ENCODE data around the gene NCKAP1.
"Not testable (repeated sequence)": the region's sequence is repeated elsewhere in the genome, so short reads cannot be mapped to it uniquely, and the experiment has no call there.

The NCKAP1 gene

GRCh38 chr2:183037553-183038340 lies 510 bp downstream of the NCKAP1 start:
- DNase-seq: no peak

DNA sequence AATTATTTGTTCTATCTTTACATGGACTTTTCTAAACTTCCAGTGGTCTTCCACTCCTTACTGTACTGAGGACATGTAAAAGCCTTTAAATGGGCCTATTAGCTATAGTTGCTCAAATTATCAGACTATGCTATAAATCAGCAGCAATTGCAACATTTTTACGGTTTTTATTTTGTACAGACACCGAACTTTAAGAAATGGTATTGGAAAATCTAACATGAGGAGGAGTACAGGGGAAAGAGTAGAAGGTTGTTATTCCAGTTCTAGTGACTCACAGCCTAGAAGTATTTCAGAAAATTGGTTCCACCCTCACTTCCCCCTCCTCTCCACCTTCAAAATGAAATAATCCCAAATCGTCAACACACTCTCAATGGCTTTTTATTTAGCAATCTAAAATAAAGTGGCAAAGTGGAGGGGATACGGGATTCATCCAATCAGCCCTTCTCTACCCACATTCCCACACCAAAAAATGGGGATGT lies 1.1 kb downstream of the NCKAP1 start:
- no peak for DNase-seq

GRCh38 chr2:183035954-183036669 lies 2.1 kb downstream of the NCKAP1 start:
- DNase-seq: no peak

DNA sequence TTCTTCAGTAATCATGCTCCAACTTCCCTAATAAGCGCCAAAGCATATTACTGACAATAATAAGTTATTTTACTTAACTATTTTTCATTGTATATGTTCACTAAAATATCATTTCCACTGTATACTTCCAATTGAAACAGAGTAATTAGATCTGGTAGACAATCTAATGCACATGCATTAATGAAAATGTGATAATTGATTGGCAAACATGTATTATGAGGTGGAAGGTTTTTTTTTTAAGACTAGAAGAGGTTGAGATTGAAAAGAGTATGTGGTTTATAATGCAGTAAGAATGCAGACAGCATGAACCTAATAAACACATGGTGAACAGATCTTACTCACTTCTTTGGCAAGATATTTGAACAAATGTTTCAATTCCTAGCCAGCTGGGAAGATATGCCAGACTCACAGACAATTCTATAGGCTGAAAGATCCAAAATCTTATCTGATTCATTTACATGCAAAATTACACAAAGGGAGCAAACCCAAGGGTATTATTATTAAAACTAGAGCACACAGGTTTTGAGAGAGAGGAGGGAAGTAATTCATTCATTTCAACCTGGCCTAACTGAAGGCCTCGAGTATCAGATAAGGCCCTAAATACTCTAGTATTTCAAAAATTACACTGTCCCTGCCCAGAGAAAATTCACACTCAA lies 2.8 kb downstream of the NCKAP1 start:
- DNase-seq: no peak

GRCh38 chr2:183034806-183035205 lies 3.5 kb downstream of the NCKAP1 start:
- no peak for DNase-seq

- no peak for DNase-seq
These were observed 4.3 kb downstream of the NCKAP1 start for GRCh38 chr2:183033951-183034350.

DNA sequence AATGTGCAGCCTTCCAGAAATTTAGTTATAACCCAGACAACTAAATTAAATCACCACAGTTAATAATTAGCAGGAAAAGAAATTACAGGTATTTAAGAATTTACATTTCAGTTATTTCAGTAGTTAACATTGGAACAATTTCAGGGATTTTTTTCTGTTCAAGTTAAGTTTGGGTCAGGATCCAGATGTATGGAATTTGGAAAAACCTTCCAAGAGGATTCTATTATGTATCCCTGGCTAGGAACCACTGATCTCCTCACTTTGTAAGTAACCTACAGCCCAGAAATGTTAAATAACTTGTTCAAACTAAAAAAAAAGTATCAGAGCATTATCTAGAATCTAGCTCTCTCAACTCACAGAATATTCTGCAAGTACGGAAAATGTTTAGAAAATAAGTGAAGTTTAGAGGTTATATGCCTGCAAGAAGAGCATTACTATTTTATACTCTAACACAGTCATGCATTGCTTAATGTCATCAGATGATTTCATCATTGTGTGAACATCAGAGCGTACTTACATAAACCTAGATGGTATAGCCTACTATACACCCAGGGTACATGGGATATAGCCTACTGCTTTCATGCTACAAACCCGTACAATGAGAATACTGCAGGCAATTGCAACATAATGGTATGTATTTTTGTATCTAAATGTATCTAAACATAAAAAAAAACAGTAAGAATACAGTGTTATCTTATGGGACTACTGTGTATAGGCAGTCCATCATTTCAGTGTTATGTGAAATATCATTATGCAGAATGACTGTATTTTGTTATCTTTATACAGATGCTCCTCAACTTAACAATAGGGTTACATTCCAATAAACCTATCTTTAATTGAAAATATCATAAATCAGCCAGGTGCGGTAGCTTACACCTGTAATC lies 6.1 kb downstream of the NCKAP1 start:
- DNase-seq: no peak

- DNase-seq: no peak
These were observed 9.0 kb downstream of the NCKAP1 start for GRCh38 chr2:183029219-183029618.

DNA sequence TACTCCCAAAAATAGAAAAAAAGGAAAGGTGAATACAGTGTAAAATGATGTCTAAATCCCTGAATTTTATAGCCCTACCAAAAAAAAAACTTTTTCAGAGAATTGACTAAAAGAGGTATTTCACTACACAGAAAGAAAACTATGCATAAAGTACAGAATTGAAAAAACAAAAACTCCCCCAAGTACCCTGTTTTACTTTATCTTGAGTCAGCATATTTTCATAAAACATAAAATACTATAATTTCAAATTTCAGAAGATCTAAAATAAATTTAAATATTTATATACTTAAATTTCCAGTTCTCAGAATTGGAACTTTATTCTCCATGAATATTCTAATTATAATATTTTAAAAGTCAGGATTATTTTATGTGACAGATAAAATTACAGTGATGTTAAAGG lies 10.1 kb downstream of the NCKAP1 start:
- no peak for DNase-seq

GRCh38 chr2:183027443-183027842 lies 10.8 kb downstream of the NCKAP1 start:
- DNase-seq: no peak

GRCh38 chr2:183026424-183026823 lies 11.8 kb downstream of the NCKAP1 start:
- no peak for DNase-seq

- DNase-seq: no peak
These were observed 12.3 kb downstream of the NCKAP1 start for GRCh38 chr2:183025993-183026392.

GRCh38 chr2:183024339-183025095 lies 13.7 kb downstream of the NCKAP1 start:
- DNase-seq: no peak

- no peak for DNase-seq
These were observed 15.5 kb downstream of the NCKAP1 start for GRCh38 chr2:183022711-183023110.

DNA sequence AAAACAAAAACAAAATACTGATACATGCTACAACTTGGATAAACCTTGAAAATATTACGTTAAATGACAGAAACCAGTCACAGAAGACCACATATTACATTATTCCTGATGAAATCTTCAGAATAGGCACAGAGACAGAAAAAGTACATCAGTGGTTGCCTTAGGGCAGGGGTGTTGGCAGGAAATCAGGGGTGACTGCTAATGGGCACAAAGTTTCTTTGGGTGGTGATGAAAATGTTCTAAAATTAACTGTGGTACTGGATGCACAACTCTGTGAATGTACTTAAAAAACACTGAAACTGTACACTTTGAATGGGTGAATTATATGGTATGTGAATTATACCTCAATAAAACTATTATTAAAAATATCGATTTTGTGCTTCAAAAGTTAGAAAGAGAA lies 16.6 kb downstream of the NCKAP1 start:
- DNase-seq: no peak

- DNase-seq: no peak
These were observed 18.4 kb downstream of the NCKAP1 start for GRCh38 chr2:183019718-183020442.

DNA sequence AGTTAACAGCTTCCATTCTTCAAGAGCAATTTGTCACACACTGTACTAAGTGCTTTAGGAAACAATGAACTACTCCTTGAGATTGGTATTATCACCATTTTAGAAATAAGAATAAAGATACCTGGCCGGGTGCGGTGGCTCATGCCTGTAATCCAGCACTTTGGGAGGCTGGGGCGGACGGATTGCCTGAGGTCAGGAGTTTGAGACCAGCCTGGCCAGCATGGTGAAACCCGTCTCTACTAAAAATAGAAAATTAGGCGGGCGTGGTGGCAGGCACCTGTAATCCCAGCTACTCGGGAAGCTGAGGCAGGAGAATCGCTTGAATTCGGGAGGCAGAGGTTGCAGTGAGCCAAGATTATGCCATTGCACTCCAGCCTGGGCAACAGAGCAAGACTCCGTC lies 20.4 kb downstream of the NCKAP1 start:
- DNase-seq: not testable (repeated sequence)

- no peak for DNase-seq
These were observed 24.3 kb downstream of the NCKAP1 start for GRCh38 chr2:183014005-183014404.

DNA sequence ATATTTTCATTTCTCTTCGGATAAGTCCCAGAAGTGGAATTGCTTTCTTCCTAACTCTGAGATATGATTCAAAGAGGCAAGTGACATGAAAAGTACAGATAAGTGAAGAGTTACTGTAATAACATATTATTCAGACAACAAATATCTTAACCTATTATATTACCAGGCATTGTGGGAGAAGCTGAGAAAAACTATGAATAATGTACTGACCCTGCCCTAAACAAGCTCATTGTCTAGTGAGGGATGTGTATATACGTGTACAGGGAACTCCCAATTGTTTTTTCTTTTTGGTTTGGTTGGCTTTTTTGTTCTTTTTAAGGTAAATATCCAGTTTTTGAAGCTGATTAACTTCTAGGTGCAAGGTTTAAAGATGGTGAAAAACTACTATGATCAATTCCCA lies 26.5 kb downstream of the NCKAP1 start:
- DNase-seq: no peak

DNA sequence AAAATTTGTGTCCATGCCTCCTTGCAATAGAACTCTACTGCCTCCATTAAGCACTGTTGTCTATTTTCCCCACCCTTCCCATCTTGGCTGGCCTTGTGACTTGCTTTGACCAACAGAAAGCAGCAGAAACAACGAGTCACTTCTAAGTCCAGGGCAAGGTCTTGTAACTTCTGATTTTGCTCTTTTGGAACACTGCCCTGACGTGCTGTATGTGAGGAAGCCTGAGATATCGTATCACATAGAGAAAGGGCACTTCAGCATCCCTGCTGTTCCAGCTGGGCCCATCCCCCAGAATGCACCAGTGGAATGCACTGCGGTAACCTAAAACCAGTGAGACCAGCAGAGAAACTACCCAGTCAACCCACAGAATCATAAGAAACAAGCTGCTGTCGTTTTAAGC lies 28.1 kb downstream of the NCKAP1 start:
- DNase-seq: no peak

GRCh38 chr2:183009249-183009899 lies 28.9 kb downstream of the NCKAP1 start:
- no peak for DNase-seq
